ENCODE measurements around the gene PLB1.

DNA sequence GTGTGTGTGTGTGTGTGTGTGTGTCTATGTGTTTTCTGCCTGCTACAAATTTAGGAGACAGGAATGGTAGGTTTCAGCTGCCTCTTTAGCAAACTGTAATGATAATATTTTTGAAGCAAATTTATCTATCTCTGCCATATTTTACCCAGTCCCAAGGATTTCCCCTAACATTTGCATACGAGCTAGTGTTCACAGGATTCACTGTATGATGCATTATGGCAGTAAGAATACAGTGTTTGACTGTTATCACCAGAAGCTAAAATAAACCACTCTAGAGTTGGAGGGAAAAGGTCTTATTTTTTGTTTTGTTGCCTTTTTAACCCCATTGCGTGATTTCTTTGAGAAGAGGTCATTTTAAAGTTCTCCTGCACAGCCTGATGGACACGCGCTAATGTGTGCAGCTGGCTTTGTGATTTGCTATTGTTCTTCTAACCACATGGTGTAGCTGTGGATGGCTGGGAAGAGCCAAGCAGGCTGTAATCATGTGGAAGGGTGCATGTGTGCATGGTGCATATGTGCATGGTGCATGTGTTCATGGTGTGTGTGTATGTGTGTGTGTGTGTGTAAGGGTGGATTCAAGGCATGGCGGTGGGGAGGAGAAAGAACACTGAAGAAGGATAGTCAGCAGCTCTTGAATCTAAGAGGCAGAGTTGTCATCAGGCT lies 62.4 kb downstream of the PLB1 start:
- TF ChIP-seq, protein P1, sequence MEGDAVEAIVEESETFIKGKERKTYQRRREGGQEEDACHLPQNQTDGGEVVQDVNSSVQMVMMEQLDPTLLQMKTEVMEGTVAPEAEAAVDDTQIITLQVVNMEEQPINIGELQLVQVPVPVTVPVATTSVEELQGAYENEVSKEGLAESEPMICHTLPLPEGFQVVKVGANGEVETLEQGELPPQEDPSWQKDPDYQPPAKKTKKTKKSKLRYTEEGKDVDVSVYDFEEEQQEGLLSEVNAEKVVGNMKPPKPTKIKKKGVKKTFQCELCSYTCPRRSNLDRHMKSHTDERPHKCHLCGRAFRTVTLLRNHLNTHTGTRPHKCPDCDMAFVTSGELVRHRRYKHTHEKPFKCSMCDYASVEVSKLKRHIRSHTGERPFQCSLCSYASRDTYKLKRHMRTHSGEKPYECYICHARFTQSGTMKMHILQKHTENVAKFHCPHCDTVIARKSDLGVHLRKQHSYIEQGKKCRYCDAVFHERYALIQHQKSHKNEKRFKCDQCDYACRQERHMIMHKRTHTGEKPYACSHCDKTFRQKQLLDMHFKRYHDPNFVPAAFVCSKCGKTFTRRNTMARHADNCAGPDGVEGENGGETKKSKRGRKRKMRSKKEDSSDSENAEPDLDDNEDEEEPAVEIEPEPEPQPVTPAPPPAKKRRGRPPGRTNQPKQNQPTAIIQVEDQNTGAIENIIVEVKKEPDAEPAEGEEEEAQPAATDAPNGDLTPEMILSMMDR (IDR thresholded peaks at IDR 0.05) = no peak
- TF ChIP-seq POLR2A (IDR thresholded peaks at IDR 0.05) = no peak

Data from esophagus squamous epithelium (tissue), 4 donors.